ENCODE measurements around the gene HS6ST1. TPM values are rescaled to one million over a fixed set of nuclear protein-coding genes. Genes with fewer than 3 reads are reported as not detected.
A peak's percentile ranks its signal among the peaks of the same experiment; 100 is the strongest.

HS6ST1 gene
- total RNA-seq, 2 donors from 2014 or later, result 25.4 to 44.8 TPM

DNA sequence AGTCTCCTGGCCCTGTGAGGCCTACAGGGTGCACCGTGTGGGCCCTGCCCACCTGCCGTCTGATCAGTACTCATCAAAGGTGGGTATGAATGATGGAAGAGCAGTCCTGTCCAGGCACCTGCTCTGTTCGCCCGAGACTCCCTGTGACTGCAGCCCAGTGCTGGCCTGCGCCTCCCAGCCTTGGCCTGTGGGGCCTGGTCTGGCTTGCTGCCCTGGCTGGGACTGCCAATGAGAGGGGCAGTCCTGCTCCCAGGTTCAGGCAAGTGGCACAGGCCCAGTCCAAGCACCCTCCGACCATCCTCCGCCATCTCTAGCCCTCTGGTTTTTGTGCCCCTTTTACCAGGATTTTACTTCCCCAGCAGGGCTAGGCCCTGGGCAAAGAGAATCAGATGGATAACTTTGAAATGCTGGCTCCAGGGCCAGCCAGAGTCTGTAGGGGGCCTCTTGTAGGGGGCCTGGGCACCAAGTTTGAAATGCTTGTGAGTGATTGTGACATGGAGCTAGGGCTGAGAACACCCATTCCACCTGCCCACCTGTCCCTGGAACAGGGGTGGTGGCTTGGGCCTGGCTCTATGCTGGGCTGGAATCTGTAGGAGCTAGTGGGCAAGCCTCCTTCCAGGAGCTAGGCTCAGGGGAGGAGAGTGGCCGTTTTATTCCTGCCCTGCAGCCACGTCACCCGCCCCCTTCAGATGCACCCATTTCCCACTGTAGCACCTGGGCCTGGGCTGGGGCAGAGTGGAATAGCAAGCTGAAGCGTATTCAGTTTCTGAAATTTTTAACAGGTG is 8.7 kb upstream of the HS6ST1 start:
- intact Hi-C loops (cut with DNase I), result no loop called here
- no peak for TF ChIP-seq CTCF (IDR thresholded peaks at IDR 0.05)
- no peak for TF ChIP-seq POLR2A (IDR thresholded peaks at IDR 0.05)
- WGBS, 2 donors, result 93 to 96% methylated on average over 9 to 11 of the region's 11 CpGs
- no peaks in the 10 kb centered on the region for H3K36me3 ChIP-seq (replicated peaks in 1 of 2; ENCODE audit: insufficient read depth in 1 of 2, low read depth in 2 of 2)
- H3K27me3 ChIP-seq, result no peaks in the 10 kb centered on the region
- H3K4me3 ChIP-seq, result no peak overlapping the region
- H3K4me1 ChIP-seq, result peaks cover 18% of the 10 kb centered on the region
- no peak overlapping the region for H3K27ac ChIP-seq
- H3K9me3 ChIP-seq, result no peaks in the 10 kb centered on the region
- ATAC-seq (no peak), DNase-seq (no peak)

GRCh38 chr2:128326346-128326745 is 7.7 kb upstream of the HS6ST1 start:
- intact Hi-C loops (cut with DNase I), result no loop called here
- WGBS, 2 donors, result 87 to 88% methylated on average over 4 of the region's 4 CpGs

GRCh38 chr2:128325611-128326181 is 7.0 kb upstream of the HS6ST1 start:
- H3K9me3 ChIP-seq, result no peaks in the 10 kb centered on the region
- H3K36me3 ChIP-seq (replicated peaks in 1 of 2; ENCODE audit: insufficient read depth in 1 of 2, low read depth in 2 of 2), result no peaks in the 10 kb centered on the region
- intact Hi-C loops (cut with DNase I), result no loop called here
- peak; percentile 42 for ATAC-seq
- H3K27me3 ChIP-seq, result no peaks in the 10 kb centered on the region
- peak in 1 of 7 experiments; percentile 14 for TF ChIP-seq CTCF (IDR thresholded peaks at IDR 0.05)
- TF ChIP-seq POLR2A (IDR thresholded peaks at IDR 0.05), result no peak
- H3K27ac ChIP-seq, result peak overlapping the region in 3 of 4 donors; percentile 24 to 53 (median 35)
- DNase-seq, result peak in 3 of 4 donors; percentile 62 to 78 (median 72)
- 25 to 28% methylated on average over 9 to 13 of the region's 13 CpGs for WGBS, 2 donors
- no peak overlapping the region for H3K4me3 ChIP-seq
- peaks cover 26% of the 10 kb centered on the region for H3K4me1 ChIP-seq

More at GRCh38 chr2:128326346-128326745, 7.7 kb upstream of the HS6ST1 start:
- Histone ChIP-seq H3K4me3 (no peak overlapping the region), H3K36me3 (replicated peaks in 1 of 2; ENCODE audit: insufficient read depth in 1 of 2, low read depth in 2 of 2) (no peaks in the 10 kb centered on the region), H3K4me1 (peaks cover 24% of the 10 kb centered on the region), H3K27me3 (no peaks in the 10 kb centered on the region), H3K9me3 (no peaks in the 10 kb centered on the region), H3K27ac (peak overlapping the region in 1 of 4 donors; percentile 53)
- DNase-seq (no peak), ATAC-seq (no peak)
- TF ChIP-seq CTCF (IDR thresholded peaks at IDR 0.05), result no peak
- no peak for TF ChIP-seq POLR2A (IDR thresholded peaks at IDR 0.05)

- H3K27ac ChIP-seq, result peak overlapping the region in 3 of 4 donors; percentile 24 to 53 (median 35)
- DNase-seq, result peak in 1 of 4 donors; percentile 8
- ATAC-seq, result no peak
These were observed 6.3 kb upstream of the HS6ST1 start for GRCh38 chr2:128324897-128325410.

More at GRCh38 chr2:128324897-128325410, 6.3 kb upstream of the HS6ST1 start:
- WGBS, 2 donors, result 89 to 97% methylated on average over 13 of the region's 13 CpGs
- TF ChIP-seq CTCF (IDR thresholded peaks at IDR 0.05), result no peak
- no peak for TF ChIP-seq POLR2A (IDR thresholded peaks at IDR 0.05)
- intact Hi-C loops (cut with DNase I), result no loop called here
- H3K4me1 ChIP-seq, result peaks cover 26% of the 10 kb centered on the region
- H3K9me3 ChIP-seq, result no peaks in the 10 kb centered on the region
- H3K36me3 ChIP-seq (replicated peaks in 1 of 2; ENCODE audit: insufficient read depth in 1 of 2, low read depth in 2 of 2), result no peaks in the 10 kb centered on the region
- H3K4me3 ChIP-seq, result no peak overlapping the region
- H3K27me3 ChIP-seq, result no peaks in the 10 kb centered on the region
